Transverse colon (tissue), 4 donors: ENCODE measurements around the gene TIMP1. TPM values are rescaled to one million over a fixed set of nuclear protein-coding genes. Genes with fewer than 3 reads are reported as not detected.

ENCODE experiments used
- DNase-seq: peaks from one replicate; pipeline ENCODE4 v3.0.0-alpha.2; 2019
- H3K27ac ChIP-seq, 4 donors: fragments of 200-600 bp; sonication (generic); 2 replicates each; pipeline ENCODE4 v1.5.1; 2016 to 2018; ENCODE audit warnings: inconsistent platforms in 4 of 4
- H3K27me3 ChIP-seq: fragments of 200-600 bp; sonication (generic); 2 replicates; pipeline ENCODE4 v1.5.1; 2017; ENCODE audit warnings: inconsistent platforms
- H3K36me3 ChIP-seq, 4 donors: fragments of 200-600 bp; sonication (generic); 2 replicates each; pipeline ENCODE4 v1.5.1; 2017 to 2019; ENCODE audit warnings: inconsistent platforms in 4 of 4
- H3K4me1 ChIP-seq, 4 donors: fragments of 200-600 bp; sonication (generic); 2 replicates each; pipeline ENCODE4 v1.5.1; 2017 to 2020; ENCODE audit warnings: inconsistent platforms in 4 of 4
- H3K4me3 ChIP-seq, 4 donors: fragments of 200-600 bp; sonication (generic); 1 replicate in 1 of 4; 2 replicates in 3 of 4; pipeline versions ENCODE4 v1.5.1 to v1.6.1; 2017 to 2019; ENCODE audit warnings: inconsistent platforms in 4 of 4
- H3K9me3 ChIP-seq, 2 donors: fragments of 200-600 bp; sonication (generic); 2 replicates each; pipeline ENCODE4 v1.5.1; 2017 to 2019; ENCODE audit warnings: inconsistent platforms in 2 of 2
- CTCF ChIP-seq, 5 experiments: fragments of 200-600 bp in 3 of 5; fragments of 450-650 bp in 2 of 5; sonication (generic) in 3 of 5; IDR thresholded peaks; 1 replicate in 2 of 5; 2 replicates in 3 of 5; pipeline ENCODE4 v1.5.1; 2016 to 2017; ENCODE audit warnings: antibody characterized with exemption in 5 of 5, inconsistent platforms in 3 of 5, mild to moderate bottlenecking in 2 of 5, moderate library complexity in 1 of 5
- EP300 ChIP-seq: sonication (generic); formaldehyde crosslinking; IDR thresholded peaks from one replicate; pipeline ENCODE4 v1.6.1; 2017; ENCODE audit warnings: antibody characterized with exemption, low read depth
- POLR2A ChIP-seq: fragments of 450-650 bp; IDR thresholded peaks from one replicate; pipeline ENCODE4 v1.6.1; 2016; ENCODE audit warnings: antibody characterized with exemption, mild to moderate bottlenecking, moderate library complexity
- POLR2AphosphoS5 ChIP-seq, 3 donors: sonication (generic); formaldehyde crosslinking; IDR thresholded peaks; one replicate each; pipeline ENCODE4 v1.6.1; 2016; ENCODE audit warnings: antibody characterized with exemption in 3 of 3
- WGBS, 2 donors: methylation state at CpG; one replicate each; pipeline ENCODE4 v1.1.5; 2018; ENCODE audit warnings: low coverage in 1 of 2; 5-methylcytosine and 5-hydroxymethylcytosine counted together
- in situ Hi-C, 4 donors: fragments of 200-750 bp; cut with MboI; loops; one replicate each; pipeline versions ENCODE4 v1.15.0 to v1.15.1; 2017; ENCODE audit warnings: low sequenced_read_pairs in 3 of 4, low pct_ligation_motif_present in 1 of 4, low pct_unique_long_range_greater_than_20kb in 1 of 4
- intact Hi-C: fragments of 100-400 bp; cut with DNase I; formaldehyde crosslinking; loops from one replicate; pipeline ENCODE4 v1.15.1; 2023; ENCODE audit warnings: low total_unique reads
- total RNA-seq, 4 donors: library from RNA; depleted of rRNA; stranded (reverse); fragments of >200 nt; gene quantifications; one replicate each; pipeline ENCODE4 v1.1.0, GENCODE V29; 2016

Gene TIMP1
- total RNA-seq, 4 donors from 2014 or later = 14.2 to 83.0 (median 43.6) TPM

- intact Hi-C loops (no loop called here), in situ Hi-C loops (no loop called here)
- Histone ChIP-seq H3K4me1 (peaks cover 0 to under 1% (median 0%) of the 10 kb centered on the region in 4 donors), H3K27ac (no peak overlapping the region), H3K9me3 (no peaks in the 10 kb centered on the region), H3K36me3 (no peaks in the 10 kb centered on the region), H3K4me3 (no peak overlapping the region), H3K27me3 (no peaks in the 10 kb centered on the region)
- 82% methylated on average over 1 of the region's 1 CpG; no CpG with 5 or more reads in 1 of the 2 donors for WGBS, 2 donors
- no peak for DNase-seq
- no peak for TF ChIP-seq CTCF (IDR thresholded peaks at IDR 0.05)
- TF ChIP-seq POLR2A = no peak
- TF ChIP-seq POLR2AphosphoS5 (IDR thresholded peaks at IDR 0.05) = no peak
- no peak for TF ChIP-seq EP300
Measured at GRCh38 chrX:47628982-47629381, 46.7 kb downstream of the TIMP1 start.

- H3K27me3 ChIP-seq = no peaks in the 10 kb centered on the region
- no peaks in the 10 kb centered on the region for H3K9me3 ChIP-seq
- in situ Hi-C loops (no loop called here), intact Hi-C loops (loop anchor here (10.0 kb wide), 1 partner anchor 55 kb away; no protein-coding TSS in a partner anchor)
- DNase-seq = no peak
- no peak for TF ChIP-seq EP300
- no peak for TF ChIP-seq CTCF (IDR thresholded peaks at IDR 0.05)
- no peak for TF ChIP-seq POLR2AphosphoS5 (IDR thresholded peaks at IDR 0.05)
- TF ChIP-seq POLR2A = no peak
- H3K27ac ChIP-seq = no peak within 1 kb of the TSS
- no peaks in the 10 kb centered on the region for H3K36me3 ChIP-seq
- no peaks in the 10 kb centered on the region for H3K4me1 ChIP-seq
- WGBS, 2 donors = 65% methylated on average over 14 of the region's 14 CpGs; no CpG with 5 or more reads in 1 of the 2 donors
- no peak within 1 kb of the TSS for H3K4me3 ChIP-seq
Measured at GRCh38 chrX:47629419-47630200, 47.4 kb downstream of the TIMP1 start, which contains the start of gene CFP. TSS of gene CFP (minus strand) at chrX:47629930. CDS start at chrX:47629844, 86 bp downstream.

GRCh38 chrX:47631676-47632075 lies 49.4 kb downstream of the TIMP1 start:
- Histone ChIP-seq H3K27me3 (no peaks in the 10 kb centered on the region), H3K4me1 (no peaks in the 10 kb centered on the region), H3K36me3 (no peaks in the 10 kb centered on the region), H3K27ac (no peak overlapping the region), H3K9me3 (no peaks in the 10 kb centered on the region), H3K4me3 (no peak overlapping the region)
- no peak for TF ChIP-seq POLR2AphosphoS5 (IDR thresholded peaks at IDR 0.05)
- no peak for TF ChIP-seq EP300
- TF ChIP-seq POLR2A = no peak
- no peak for TF ChIP-seq CTCF (IDR thresholded peaks at IDR 0.05)
- no peak for DNase-seq
- in situ Hi-C loops = no loop called here
- intact Hi-C loops = loop anchor here (10.0 kb wide), 1 partner anchor 57 kb away; no protein-coding TSS in a partner anchor
- 40 to 67% methylated on average over 1 to 5 of the region's 5 CpGs for WGBS, 2 donors

- 65 to 74% methylated on average over 3 to 4 of the region's 4 CpGs for WGBS, 2 donors
- TF ChIP-seq POLR2AphosphoS5 (IDR thresholded peaks at IDR 0.05) (no peak), EP300 (no peak), POLR2A (no peak)
- intact Hi-C loops (loop anchor here (10.0 kb wide), 1 partner anchor 58 kb away; no protein-coding TSS in a partner anchor), in situ Hi-C loops (no loop called here)
- H3K9me3 ChIP-seq = no peaks in the 10 kb centered on the region
- no peaks in the 10 kb centered on the region for H3K36me3 ChIP-seq
- no peak overlapping the region for H3K4me3 ChIP-seq
- no peak overlapping the region for H3K27ac ChIP-seq
- no peaks in the 10 kb centered on the region for H3K4me1 ChIP-seq
- no peak for DNase-seq
- H3K27me3 ChIP-seq = no peaks in the 10 kb centered on the region
Measured at GRCh38 chrX:47632666-47633065, 50.4 kb downstream of the TIMP1 start.
